Transverse colon (tissue), 4 donors: ENCODE data around the gene GALM.

Experiments
- POLR2A ChIP-seq: fragments of 450-650 bp; IDR thresholded peaks from one replicate; pipeline ENCODE4 v1.6.1; 2016; ENCODE audit warnings: antibody characterized with exemption, mild to moderate bottlenecking, moderate library complexity
- POLR2AphosphoS5 ChIP-seq, 3 donors: sonication (generic); formaldehyde crosslinking; IDR thresholded peaks; one replicate each; pipeline ENCODE4 v1.6.1; 2016; ENCODE audit warnings: antibody characterized with exemption in 3 of 3
- TF ChIP-seq, protein P1 (sequence below), 5 experiments: fragments of 200-600 bp in 3 of 5; fragments of 450-650 bp in 2 of 5; sonication (generic) in 3 of 5; IDR thresholded peaks; 1 replicate in 2 of 5; 2 replicates in 3 of 5; pipeline ENCODE4 v1.5.1; 2016 to 2017; ENCODE audit warnings: antibody characterized with exemption in 5 of 5, inconsistent platforms in 3 of 5, mild to moderate bottlenecking in 2 of 5, moderate library complexity in 1 of 5

DNA sequence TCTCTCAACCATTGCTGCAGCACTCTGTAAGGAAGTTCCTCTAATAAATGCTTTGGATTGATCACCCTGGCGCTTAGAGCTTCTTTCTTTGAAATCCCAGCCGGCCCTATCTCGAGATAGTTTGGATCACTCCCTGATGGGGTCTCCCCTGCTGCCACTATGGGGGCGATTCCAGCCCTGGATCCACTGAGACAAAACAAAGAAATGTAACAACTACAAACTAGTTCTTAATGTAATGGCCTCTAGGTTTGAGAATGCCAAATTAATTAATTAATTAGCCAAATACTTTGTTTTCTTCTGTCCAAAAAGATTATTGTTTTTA is 70.0 kb downstream of the GALM start:
- TF ChIP-seq POLR2AphosphoS5 (IDR thresholded peaks at IDR 0.05), result no peak
- no peak for TF ChIP-seq POLR2A
- TF ChIP-seq, protein P1, sequence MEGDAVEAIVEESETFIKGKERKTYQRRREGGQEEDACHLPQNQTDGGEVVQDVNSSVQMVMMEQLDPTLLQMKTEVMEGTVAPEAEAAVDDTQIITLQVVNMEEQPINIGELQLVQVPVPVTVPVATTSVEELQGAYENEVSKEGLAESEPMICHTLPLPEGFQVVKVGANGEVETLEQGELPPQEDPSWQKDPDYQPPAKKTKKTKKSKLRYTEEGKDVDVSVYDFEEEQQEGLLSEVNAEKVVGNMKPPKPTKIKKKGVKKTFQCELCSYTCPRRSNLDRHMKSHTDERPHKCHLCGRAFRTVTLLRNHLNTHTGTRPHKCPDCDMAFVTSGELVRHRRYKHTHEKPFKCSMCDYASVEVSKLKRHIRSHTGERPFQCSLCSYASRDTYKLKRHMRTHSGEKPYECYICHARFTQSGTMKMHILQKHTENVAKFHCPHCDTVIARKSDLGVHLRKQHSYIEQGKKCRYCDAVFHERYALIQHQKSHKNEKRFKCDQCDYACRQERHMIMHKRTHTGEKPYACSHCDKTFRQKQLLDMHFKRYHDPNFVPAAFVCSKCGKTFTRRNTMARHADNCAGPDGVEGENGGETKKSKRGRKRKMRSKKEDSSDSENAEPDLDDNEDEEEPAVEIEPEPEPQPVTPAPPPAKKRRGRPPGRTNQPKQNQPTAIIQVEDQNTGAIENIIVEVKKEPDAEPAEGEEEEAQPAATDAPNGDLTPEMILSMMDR (IDR thresholded peaks at IDR 0.05), result no peak
